OCI-LY1 (cell line): ENCODE data around the gene METTL22.

Experiments used
- H2AFZ ChIP-seq: fragments of 200-600 bp; sonication (generic), shearing (Covaris generic); 2 replicates; pipeline ENCODE4 v1.6.0; 2014; ENCODE audit warnings: antibody characterized with exemption, mild to moderate bottlenecking, low read length
- H3F3A ChIP-seq: fragments of 200-600 bp; sonication (generic), shearing (Covaris generic); 2 replicates; pipeline ENCODE4 v1.6.0; 2014; ENCODE audit warnings: mild to moderate bottlenecking, antibody characterized with exemption, low read length, moderate library complexity; ENCODE audit not compliant: insufficient read depth
- H3K27ac ChIP-seq: fragments of 200-600 bp; sonication (generic); 2 replicates; pipeline ENCODE4 v1.5.1; 2014; ENCODE audit warnings: low read length, mixed run types, mild to moderate bottlenecking, low read depth; ENCODE audit not compliant: poor library complexity, severe bottlenecking
- H3K27me3 ChIP-seq: fragments of 200-600 bp; sonication (generic); 2 replicates; pipeline ENCODE4 v1.6.0; 2014; ENCODE audit warnings: antibody characterized with exemption, mild to moderate bottlenecking, low read length, moderate library complexity; ENCODE audit not compliant: insufficient read depth
- H3K36me3 ChIP-seq: fragments of 200-600 bp; sonication (generic); 2 replicates; pipeline ENCODE4 v1.6.1; 2014; ENCODE audit warnings: mild to moderate bottlenecking, antibody characterized with exemption, low read length, moderate library complexity, mixed read lengths; ENCODE audit not compliant: insufficient read depth
- H3K4me1 ChIP-seq: fragments of 200-600 bp; sonication (generic); 2 replicates; pipeline ENCODE4 v1.5.1; 2014; ENCODE audit warnings: mild to moderate bottlenecking, low read length, moderate library complexity; ENCODE audit not compliant: insufficient read depth, severe bottlenecking
- H3K4me2 ChIP-seq: fragments of 200-600 bp; sonication (generic), shearing (Covaris generic); 2 replicates; pipeline ENCODE4 v1.6.1; 2014; ENCODE audit warnings: low read length
- H3K4me3 ChIP-seq: fragments of 200-600 bp; sonication (generic); 2 replicates; pipeline ENCODE4 v1.5.1; 2014; ENCODE audit warnings: low read length, low read depth, mild to moderate bottlenecking, mixed read lengths; ENCODE audit not compliant: poor library complexity, severe bottlenecking
- H3K79me2 ChIP-seq: fragments of 200-600 bp; shearing (Covaris generic); 2 replicates; pipeline ENCODE4 v1.6.1; 2016; ENCODE audit warnings: mixed run types, low read length, mixed read lengths; ENCODE audit not compliant: insufficient read depth
- H3K9ac ChIP-seq: fragments of 200-600 bp; sonication (generic), shearing (Covaris generic); 2 replicates; pipeline ENCODE4 v1.6.1; 2014; ENCODE audit warnings: mild to moderate bottlenecking, low read length, mixed read lengths
- H3K9me2 ChIP-seq: fragments of 200-600 bp; sonication (generic), shearing (Covaris generic); 2 replicates; pipeline ENCODE4 v1.6.1; 2014; ENCODE audit warnings: low read depth, mild to moderate bottlenecking, low read length, mixed read lengths
- H3K9me3 ChIP-seq: fragments of 200-600 bp; shearing (Covaris generic); 2 replicates; pipeline ENCODE4 v1.6.1; 2014; ENCODE audit warnings: low read length, mixed read lengths
- H4K20me1 ChIP-seq: fragments of 200-600 bp; sonication (generic), shearing (Covaris generic); 2 replicates; pipeline ENCODE4 v1.6.0; 2016; ENCODE audit warnings: mild to moderate bottlenecking, low read length; ENCODE audit not compliant: insufficient read depth
- EZH2 ChIP-seq: fragments of 200-600 bp; sonication (generic), shearing (Covaris generic); IDR thresholded peaks from 2 replicates; pipeline ENCODE4 v1.8.0; 2017; ENCODE audit warnings: borderline replicate concordance, mixed run types, mild to moderate bottlenecking, antibody characterized with exemption, low read length, moderate library complexity, mixed read lengths
- TF ChIP-seq, protein P1 (sequence below): fragments of 200-600 bp; sonication (generic), shearing (Covaris generic); IDR thresholded peaks from 2 replicates; pipeline ENCODE4 v1.5.1; 2017; ENCODE audit warnings: mild to moderate bottlenecking, antibody characterized with exemption, low read length, moderate library complexity, mixed read lengths

Gene METTL22

DNA sequence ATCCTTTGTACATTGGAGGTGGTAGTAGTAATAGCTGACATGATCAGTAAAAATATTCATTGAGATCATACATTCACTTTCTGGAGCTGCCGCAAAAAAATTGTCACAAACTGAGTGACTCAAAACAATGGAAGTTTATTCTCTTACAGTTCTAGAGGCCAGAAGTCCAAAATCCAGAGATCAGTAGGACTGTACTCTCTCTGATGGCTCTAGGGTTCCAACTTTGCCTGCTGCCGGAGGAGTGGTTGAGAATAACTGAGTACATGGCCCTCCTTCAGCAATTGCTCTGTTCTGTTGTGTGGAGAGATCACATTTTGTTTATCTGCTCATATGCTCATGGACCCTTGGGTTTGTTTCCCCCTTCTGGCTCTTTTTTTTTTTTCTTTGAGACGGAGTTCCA lies 76.5 kb downstream of the METTL22 start:
- H3K9me3 ChIP-seq = no peaks in the 10 kb centered on the region

More for the DNA sequence above, 76.5 kb downstream of the METTL22 start:
- no peak for TF ChIP-seq EZH2
- TF ChIP-seq, protein P1, sequence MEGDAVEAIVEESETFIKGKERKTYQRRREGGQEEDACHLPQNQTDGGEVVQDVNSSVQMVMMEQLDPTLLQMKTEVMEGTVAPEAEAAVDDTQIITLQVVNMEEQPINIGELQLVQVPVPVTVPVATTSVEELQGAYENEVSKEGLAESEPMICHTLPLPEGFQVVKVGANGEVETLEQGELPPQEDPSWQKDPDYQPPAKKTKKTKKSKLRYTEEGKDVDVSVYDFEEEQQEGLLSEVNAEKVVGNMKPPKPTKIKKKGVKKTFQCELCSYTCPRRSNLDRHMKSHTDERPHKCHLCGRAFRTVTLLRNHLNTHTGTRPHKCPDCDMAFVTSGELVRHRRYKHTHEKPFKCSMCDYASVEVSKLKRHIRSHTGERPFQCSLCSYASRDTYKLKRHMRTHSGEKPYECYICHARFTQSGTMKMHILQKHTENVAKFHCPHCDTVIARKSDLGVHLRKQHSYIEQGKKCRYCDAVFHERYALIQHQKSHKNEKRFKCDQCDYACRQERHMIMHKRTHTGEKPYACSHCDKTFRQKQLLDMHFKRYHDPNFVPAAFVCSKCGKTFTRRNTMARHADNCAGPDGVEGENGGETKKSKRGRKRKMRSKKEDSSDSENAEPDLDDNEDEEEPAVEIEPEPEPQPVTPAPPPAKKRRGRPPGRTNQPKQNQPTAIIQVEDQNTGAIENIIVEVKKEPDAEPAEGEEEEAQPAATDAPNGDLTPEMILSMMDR = no peak
- no peak overlapping the region for H3K9ac ChIP-seq
- H3K4me3 ChIP-seq = no peak overlapping the region
- no peaks in the 10 kb centered on the region for H3K4me1 ChIP-seq
- no peaks in the 10 kb centered on the region for H3K9me2 ChIP-seq
- no peak overlapping the region for H3K27ac ChIP-seq
- no peaks in the 10 kb centered on the region for H4K20me1 ChIP-seq
- no peak overlapping the region for H3K4me2 ChIP-seq
- H3F3A ChIP-seq = no peaks in the 10 kb centered on the region
- no peaks in the 10 kb centered on the region for H3K36me3 ChIP-seq
- no peaks in the 10 kb centered on the region for H3K79me2 ChIP-seq
- H3K27me3 ChIP-seq = no peaks in the 10 kb centered on the region
- no peak overlapping the region for H2AFZ ChIP-seq
